ENCODE measurements around the gene EVA1A.

DNA sequence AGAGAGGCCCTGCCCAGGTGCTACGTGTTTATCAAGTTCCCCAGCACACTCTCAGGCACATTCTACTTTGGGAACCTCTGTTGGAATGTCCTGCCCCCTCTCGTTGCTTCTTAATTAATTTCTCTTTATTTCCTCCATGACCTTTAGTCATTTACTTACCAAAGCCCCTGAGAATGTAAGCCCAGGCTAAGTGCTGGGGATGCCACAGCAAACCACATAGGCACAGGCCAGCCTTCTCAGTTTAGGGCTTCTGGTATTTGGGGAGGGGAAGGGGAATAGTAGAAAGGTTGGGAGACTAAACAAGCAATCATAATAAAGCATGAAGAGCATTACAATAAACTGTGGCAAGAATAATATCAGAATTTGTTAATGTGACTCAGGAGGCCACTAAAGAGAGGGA lies 85.7 kb downstream of the EVA1A start:
- TF ChIP-seq, protein P1, sequence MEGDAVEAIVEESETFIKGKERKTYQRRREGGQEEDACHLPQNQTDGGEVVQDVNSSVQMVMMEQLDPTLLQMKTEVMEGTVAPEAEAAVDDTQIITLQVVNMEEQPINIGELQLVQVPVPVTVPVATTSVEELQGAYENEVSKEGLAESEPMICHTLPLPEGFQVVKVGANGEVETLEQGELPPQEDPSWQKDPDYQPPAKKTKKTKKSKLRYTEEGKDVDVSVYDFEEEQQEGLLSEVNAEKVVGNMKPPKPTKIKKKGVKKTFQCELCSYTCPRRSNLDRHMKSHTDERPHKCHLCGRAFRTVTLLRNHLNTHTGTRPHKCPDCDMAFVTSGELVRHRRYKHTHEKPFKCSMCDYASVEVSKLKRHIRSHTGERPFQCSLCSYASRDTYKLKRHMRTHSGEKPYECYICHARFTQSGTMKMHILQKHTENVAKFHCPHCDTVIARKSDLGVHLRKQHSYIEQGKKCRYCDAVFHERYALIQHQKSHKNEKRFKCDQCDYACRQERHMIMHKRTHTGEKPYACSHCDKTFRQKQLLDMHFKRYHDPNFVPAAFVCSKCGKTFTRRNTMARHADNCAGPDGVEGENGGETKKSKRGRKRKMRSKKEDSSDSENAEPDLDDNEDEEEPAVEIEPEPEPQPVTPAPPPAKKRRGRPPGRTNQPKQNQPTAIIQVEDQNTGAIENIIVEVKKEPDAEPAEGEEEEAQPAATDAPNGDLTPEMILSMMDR (IDR thresholded peaks at IDR 0.05; ENCODE audit: borderline replicate concordance, extremely low read depth, low read length, poor library complexity, severe bottlenecking): no peak
- no peak for TF ChIP-seq EZH2 (IDR thresholded peaks at IDR 0.05; ENCODE audit: borderline replicate concordance, low read depth, low read length, severe bottlenecking)
